ENCODE results near the gene ZNF28.
"Not testable (repeated sequence)": the region's sequence is repeated elsewhere in the genome, so short reads cannot be mapped to it uniquely, and the experiment has no call there.

ZNF28 gene

GRCh38 chr19:52756447-52756846 is 65.0 kb downstream of the ZNF28 start:
- not testable (repeated sequence) for DNase-seq

- no peak for DNase-seq
These were observed 71.7 kb downstream of the ZNF28 start for GRCh38 chr19:52749780-52750179.

- peak; percentile 60 for DNase-seq
These were observed 73.0 kb downstream of the ZNF28 start for GRCh38 chr19:52748336-52748950.

All from CD4-positive, alpha-beta T cell treated with Interleukin-10 for 1 hour (primary cell).